ENCODE measurements around the gene SNTG2.

DNA sequence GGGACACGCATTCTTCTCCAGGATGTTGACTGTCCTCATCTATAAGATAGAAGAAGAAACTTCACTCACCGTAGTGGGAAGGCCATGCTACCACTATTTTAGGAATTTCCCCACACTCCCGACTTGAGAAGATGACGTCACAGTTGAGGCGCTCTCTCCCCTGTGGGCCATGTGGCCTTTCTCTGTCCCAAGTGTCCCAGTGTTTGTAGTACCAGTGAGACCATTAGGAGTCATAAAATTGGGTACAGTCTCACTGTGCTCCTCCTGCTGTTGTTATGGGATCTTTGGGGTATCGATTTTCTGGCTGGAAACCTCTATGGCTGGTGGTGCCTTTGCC lies 7.2 kb upstream of the SNTG2 start:
- TF ChIP-seq EZH2 (IDR thresholded peaks at IDR 0.05) (no peak), POLR2AphosphoS5 (IDR thresholded peaks at IDR 0.05; ENCODE audit: borderline replicate concordance, low read depth, low read length) (no peak), FOXP2 (optimal IDR thresholded peaks at IDR 0.05; ENCODE audit: control extremely low read depth, extremely low read length, insufficient read depth) (no peak)
